HG02610 (cell line): ENCODE data around the gene TMEM203.

Experiments
- ATAC-seq: cut with Tn5 transposase; IDR thresholded peaks from one replicate; pipeline ENCODE4 v1.9.1; 2021; ENCODE audit warnings: mild to moderate bottlenecking, moderate library complexity; ENCODE audit not compliant: unreplicated experiment

The TMEM203 gene

GRCh38 chr9:137167747-137168572 is 37.5 kb downstream of the TMEM203 start:
- no peak for ATAC-seq

- no peak for ATAC-seq
Observed at GRCh38 chr9:137167277-137167746, 38.1 kb downstream of the TMEM203 start.

- ATAC-seq, result no peak
Observed at GRCh38 chr9:137166380-137167229, 38.8 kb downstream of the TMEM203 start.

GRCh38 chr9:137165250-137165836 is 40.1 kb downstream of the TMEM203 start:
- no peak for ATAC-seq

- ATAC-seq, result no peak
Observed at GRCh38 chr9:137164370-137165249, 40.8 kb downstream of the TMEM203 start.

GRCh38 chr9:137163805-137164204 is 41.6 kb downstream of the TMEM203 start:
- ATAC-seq, result no peak

GRCh38 chr9:137163365-137163715 is 42.1 kb downstream of the TMEM203 start:
- no peak for ATAC-seq

GRCh38 chr9:137162505-137163364 is 42.7 kb downstream of the TMEM203 start:
- no peak for ATAC-seq

GRCh38 chr9:137161558-137162486 is 43.6 kb downstream of the TMEM203 start:
- no peak for ATAC-seq

GRCh38 chr9:137160716-137161557 is 44.5 kb downstream of the TMEM203 start:
- ATAC-seq, result no peak

GRCh38 chr9:137160054-137160425 is 45.4 kb downstream of the TMEM203 start:
- no peak for ATAC-seq

GRCh38 chr9:137159105-137160053 is 46.1 kb downstream of the TMEM203 start:
- no peak for ATAC-seq

- ATAC-seq, result no peak
Observed at GRCh38 chr9:137158625-137159024, 46.8 kb downstream of the TMEM203 start.

- ATAC-seq, result no peak
Observed at GRCh38 chr9:137157618-137158415, 47.6 kb downstream of the TMEM203 start.

- ATAC-seq, result no peak
Observed at GRCh38 chr9:137156567-137157375, 48.7 kb downstream of the TMEM203 start.
